GM12875 (cell line): ENCODE results near the gene PRR36.

Experiments
- H3K4me3 ChIP-seq: one replicate; pipeline ENCODE4 v1.5.1; 2011; ENCODE audit warnings: low read depth, low read length, control low read depth
- CTCF ChIP-seq: IDR thresholded peaks from 2 replicates; pipeline ENCODE4 v1.5.1; 2011; ENCODE audit warnings: low read depth, mild to moderate bottlenecking, control low read depth, inconsistent platforms, low read length, moderate library complexity, borderline replicate concordance; ENCODE audit not compliant: insufficient read depth

Gene PRR36

GRCh38 chr19:7907122-7907521 is 32.9 kb upstream of the PRR36 start:
- H3K4me3 ChIP-seq: no peak overlapping the region
- TF ChIP-seq CTCF: no peak

- no peak for TF ChIP-seq CTCF
- no peak overlapping the region for H3K4me3 ChIP-seq
Observed at GRCh38 chr19:7905859-7906258, 31.7 kb upstream of the PRR36 start.

- H3K4me3 ChIP-seq: no peak overlapping the region
Observed at GRCh38 chr19:7905268-7905667, 31.1 kb upstream of the PRR36 start.

GRCh38 chr19:7904074-7905020 is 30.2 kb upstream of the PRR36 start:
- H3K4me3 ChIP-seq: peak overlapping the region; percentile 82
- no peak for TF ChIP-seq CTCF

More at GRCh38 chr19:7905268-7905667, 31.1 kb upstream of the PRR36 start:
- no peak for TF ChIP-seq CTCF

GRCh38 chr19:7903244-7904073 is 29.3 kb upstream of the PRR36 start, which contains the start of gene MAP2K7:
MAP2K7 (plus strand) TSS chr19:7903877; CDS start chr19:7903945, 68 bp downstream.
- peak within 1 kb of the TSS; percentile 82 for H3K4me3 ChIP-seq
- TF ChIP-seq CTCF: peak; percentile 62

GRCh38 chr19:7902796-7903243 is 28.6 kb upstream of the PRR36 start:
- TF ChIP-seq CTCF: no peak
- peak overlapping the region; percentile 60 for H3K4me3 ChIP-seq
